K562 treated with DMSO at 1 percent for 24 hours (cell line): Measurements from ENCODE around the gene PLET1. TPM values are rescaled to one million over a fixed set of nuclear protein-coding genes. Genes with fewer than 3 reads are reported as not detected.

Experiments used
- total RNA-seq: library from RNA; unstranded; fragments of 300-600 nt; gene quantifications from 2 replicates; pipeline ENCODE4 v1.2.3, GENCODE V29; 2022; ENCODE audit warnings: low read depth; ENCODE audit not compliant: insufficient read depth

Gene PLET1, protein sequence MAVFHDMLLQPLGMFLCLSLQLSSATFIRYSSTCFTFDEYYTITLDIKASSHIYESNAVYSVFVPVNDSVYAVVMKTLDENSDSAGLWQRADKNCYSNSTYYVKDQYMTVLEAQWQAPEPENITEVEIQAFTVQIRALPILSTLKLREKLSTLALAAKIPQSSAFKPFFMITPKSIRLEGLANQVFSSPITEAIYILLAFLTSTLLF
- total RNA-seq: not detected in 2 replicates

GRCh38 chr11:112260490-112260889 lies at the start of gene PLET1:
PLET1 (minus strand) TSS chr11:112260860; CDS start chr11:112260589, 271 bp downstream.

GRCh38 chr11:112226062-112226830 lies 34.4 kb downstream of the PLET1 start, which contains the start of gene PTS:
PTS (plus strand) TSS chr11:112226428; CDS start chr11:112226444, 16 bp downstream.

Other genes starting within 250 kb of the PLET1 start
- 33.2 and 37.5 TPM in 2 replicates for gene DLAT, start 235.5 kb downstream of the PLET1 start, total RNA-seq
- gene PIH1D2, start 186.8 kb downstream of the PLET1 start, total RNA-seq: 1.4 TPM in 1 of 2 replicates, not detected in the other
- gene NKAPD1, start 186.6 kb downstream of the PLET1 start, total RNA-seq: 11.8 and 12.5 TPM in 2 replicates
- gene TIMM8B, start 174.1 kb downstream of the PLET1 start, total RNA-seq: 64.3 and 70.5 TPM in 2 replicates
- 87.3 and 101 TPM in 2 replicates for gene SDHD, start 174.0 kb downstream of the PLET1 start, total RNA-seq
- 15.9 and 19.6 TPM in 2 replicates for gene IL18, start 96.8 kb downstream of the PLET1 start, total RNA-seq
- gene TEX12, start 93.5 kb downstream of the PLET1 start, total RNA-seq: not detected in 2 replicates
- gene BCO2, start 85.3 kb downstream of the PLET1 start, total RNA-seq: 1.2 TPM in 1 of 2 replicates, not detected in the other
- 23.6 and 25.5 TPM in 2 replicates for gene PTS, start 34.4 kb downstream of the PLET1 start, total RNA-seq